CD4-positive, alpha-beta memory T cell (primary cell): Measurements from ENCODE around the gene OSBP2. TPM values are rescaled to one million over a fixed set of nuclear protein-coding genes. Genes with fewer than 3 reads are reported as not detected.
A peak's percentile ranks its signal among the peaks of the same experiment; 100 is the strongest.

ENCODE experiments used
- CTCF ChIA-PET: fragments of 350-600 bp; sonication (Branson Sonifier 250); formaldehyde crosslinking; loops from one replicate; lab custom pipeline; 2021; ENCODE audit warnings: inconsistent platforms; ENCODE audit not compliant: partially characterized antibody; lab: Charles Lee
- POLR2A ChIA-PET: fragments of 350-600 bp; sonication (Branson Sonifier 250); formaldehyde crosslinking; loops from one replicate; lab custom pipeline; 2021; ENCODE audit not compliant: partially characterized antibody; lab: Charles Lee
- DNase-seq, 5 donors: peaks; one replicate each; pipeline versions ENCODE4 v3.0.0 to v3.0.0-alpha.2; 2020 to 2022; ENCODE audit warnings: mixed read lengths in 1 of 5
- H3K27ac ChIP-seq: one replicate; pipeline ENCODE4 v1.7.0; 2013; ENCODE audit warnings: low read depth, low read length
- H3K27me3 ChIP-seq: 2 replicates; pipeline ENCODE4 v1.7.0; 2013; ENCODE audit warnings: mild to moderate bottlenecking, low read length, moderate library complexity; ENCODE audit not compliant: insufficient read depth
- H3K36me3 ChIP-seq: 2 replicates; pipeline ENCODE4 v1.7.0; 2013; ENCODE audit warnings: mild to moderate bottlenecking, low read length, moderate library complexity; ENCODE audit not compliant: insufficient read depth
- H3K4me1 ChIP-seq: 2 replicates; pipeline ENCODE4 v1.7.0; 2013; ENCODE audit warnings: mild to moderate bottlenecking, low read length, moderate library complexity; ENCODE audit not compliant: insufficient read depth
- H3K4me3 ChIP-seq, 2 donors: one replicate each; pipeline ENCODE4 v1.7.0; 2013; ENCODE audit warnings: low read length in 2 of 2, mild to moderate bottlenecking in 1 of 2
- H3K9me3 ChIP-seq, 2 donors: one replicate each; pipeline ENCODE4 v1.7.0; 2013; ENCODE audit warnings: low read length in 2 of 2, control low read depth in 1 of 2; ENCODE audit not compliant: control insufficient read depth in 1 of 2
- H3K27ac Mint-ChIP-seq, 7 donors: one replicate each; pipeline ENCODE4 v1.8.0; 2020 to 2021; ENCODE audit warnings: mixed read lengths in 7 of 7, mild to moderate bottlenecking in 6 of 7, inconsistent platforms in 3 of 7, moderate library complexity in 3 of 7
- H3K27me3 Mint-ChIP-seq, 2 donors: one replicate each; pipeline ENCODE4 v1.8.0; 2020 to 2021; ENCODE audit warnings: mixed read lengths in 2 of 2
- H3K36me3 Mint-ChIP-seq, 2 donors: one replicate each; pipeline ENCODE4 v1.8.0; 2020 to 2021; ENCODE audit warnings: mixed read lengths in 2 of 2, inconsistent platforms in 1 of 2, mild to moderate bottlenecking in 1 of 2
- H3K4me1 Mint-ChIP-seq, 4 donors: one replicate each; pipeline ENCODE4 v1.8.0; 2020 to 2021; ENCODE audit warnings: mixed read lengths in 4 of 4, mild to moderate bottlenecking in 1 of 4
- H3K4me3 Mint-ChIP-seq, 8 donors: one replicate each; pipeline ENCODE4 v1.8.0; 2020 to 2021; ENCODE audit warnings: mixed read lengths in 8 of 8, mild to moderate bottlenecking in 7 of 8, moderate library complexity in 6 of 8, inconsistent platforms in 3 of 8
- H3K9me3 Mint-ChIP-seq, 8 donors: one replicate each; pipeline ENCODE4 v1.8.0; 2020 to 2021; ENCODE audit warnings: mixed read lengths in 8 of 8, mild to moderate bottlenecking in 5 of 8, inconsistent platforms in 3 of 8, moderate library complexity in 1 of 8
- intact Hi-C: fragments of 100-400 bp; cut with micrococcal nuclease; formaldehyde crosslinking; loops from one replicate; pipeline ENCODE4 v1.15.1; 2023
- polyA plus RNA-seq, 2 donors: library from polyadenylated mRNA; unstranded; fragments of 300-500 nt; fragmentation: Illumina TruSeq; gene quantifications; one replicate each; pipeline ENCODE4 v1.2.3, GENCODE V29; 2021
- total RNA-seq, 2 experiments: library from RNA; stranded (reverse); gene quantifications; one replicate each; pipeline ENCODE4 v1.2.3, GENCODE V29; 2021

The OSBP2 gene
- total and polyA plus RNA-seq, 4 experiments from 2014 or later: 0.39 to 1.3 (median 0.74) TPM

GRCh38 chr22:30652852-30653251 is 41.8 kb upstream of the OSBP2 start:
- Mint-ChIP-seq H3K36me3 (peaks cover 4 to 7% of the 10 kb centered on the region in 2 donors), H3K27me3 (no peaks in the 10 kb centered on the region), H3K4me3 (no peak overlapping the region), H3K27ac (peak overlapping the region in 1 of 7 donors; percentile 29), H3K4me1 (peaks cover 4 to 22% (median 10%) of the 10 kb centered on the region in 4 donors), H3K9me3 (no peaks in the 10 kb centered on the region)
- Histone ChIP-seq H3K36me3 (no peaks in the 10 kb centered on the region), H3K4me3 (no peak overlapping the region), H3K27ac (no peak overlapping the region), H3K4me1 (peaks cover 9% of the 10 kb centered on the region), H3K9me3 (no peaks in the 10 kb centered on the region), H3K27me3 (no peaks in the 10 kb centered on the region)
- DNase-seq: no peak
- ChIA-PET POLR2A (no interaction called here), CTCF (no interaction called here)
- intact Hi-C loops: no loop called here

GRCh38 chr22:30654361-30654760 is 40.3 kb upstream of the OSBP2 start:
- ChIA-PET POLR2A (interaction anchor here (0.9 kb wide), 1 partner anchor 13 kb away, joined by 3 read pairs; the partner anchor contains the start of gene DUSP18), CTCF (no interaction called here)
- no peak for DNase-seq
- no peaks in the 10 kb centered on the region for H3K36me3 ChIP-seq
- H3K27me3 ChIP-seq: no peaks in the 10 kb centered on the region
- Mint-ChIP-seq H3K27me3 (no peaks in the 10 kb centered on the region), H3K36me3 (peaks cover 9 to 15% of the 10 kb centered on the region in 2 donors), H3K4me3 (no peak overlapping the region), H3K4me1 (peaks cover 0 to 17% (median 7%) of the 10 kb centered on the region in 4 donors), H3K9me3 (no peaks in the 10 kb centered on the region), H3K27ac (no peak overlapping the region)
- H3K4me1 ChIP-seq: peaks cover 4% of the 10 kb centered on the region
- intact Hi-C loops: no loop called here
- H3K9me3 ChIP-seq: no peaks in the 10 kb centered on the region
- no peak overlapping the region for H3K4me3 ChIP-seq
- H3K27ac ChIP-seq: no peak overlapping the region

GRCh38 chr22:30655532-30655931 is 39.1 kb upstream of the OSBP2 start:
- Mint-ChIP-seq H3K36me3 (peaks cover 17 to 25% of the 10 kb centered on the region in 2 donors), H3K27me3 (no peaks in the 10 kb centered on the region), H3K9me3 (no peaks in the 10 kb centered on the region), H3K4me1 (peaks cover 0 to 16% (median 4%) of the 10 kb centered on the region in 4 donors), H3K27ac (no peak overlapping the region), H3K4me3 (no peak overlapping the region)
- no peak for DNase-seq
- Histone ChIP-seq H3K36me3 (no peaks in the 10 kb centered on the region), H3K4me3 (no peak overlapping the region), H3K27me3 (no peaks in the 10 kb centered on the region), H3K4me1 (no peaks in the 10 kb centered on the region), H3K9me3 (no peaks in the 10 kb centered on the region), H3K27ac (no peak overlapping the region)
- POLR2A ChIA-PET: interaction anchor here (0.6 kb wide), 2 partner anchors 18 to 264 kb away, joined by 3 read pairs; no protein-coding TSS in a partner anchor
- intact Hi-C loops: no loop called here
- CTCF ChIA-PET: no interaction called here

DNA sequence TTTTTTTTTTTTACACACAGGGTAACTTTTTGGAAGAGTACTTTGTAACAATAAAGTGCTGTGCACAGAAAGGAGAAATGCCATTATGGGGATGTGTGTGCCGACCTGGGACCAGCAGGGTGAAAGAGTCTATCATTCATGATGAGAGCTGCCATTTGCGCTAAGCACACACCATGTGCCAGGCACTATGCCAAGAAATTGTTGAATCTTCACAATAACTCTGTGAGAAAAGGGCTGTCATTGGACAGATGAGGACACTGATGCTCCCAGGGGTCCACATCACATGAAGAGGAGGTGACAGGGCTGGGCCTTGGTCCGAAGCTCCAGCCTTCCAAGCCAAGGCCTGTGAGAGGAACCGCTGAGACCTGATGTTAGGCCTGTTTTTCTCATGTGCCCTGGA is 32.6 kb upstream of the OSBP2 start:
- ChIA-PET POLR2A (no interaction called here), CTCF (interaction anchor here (1.2 kb wide), 1 partner anchor 28 kb away, joined by 6 read pairs; no protein-coding TSS in a partner anchor)
- Histone ChIP-seq H3K27ac (no peak overlapping the region), H3K27me3 (no peaks in the 10 kb centered on the region), H3K4me1 (peaks cover 6% of the 10 kb centered on the region), H3K4me3 (no peak overlapping the region), H3K36me3 (peaks cover 13% of the 10 kb centered on the region), H3K9me3 (no peaks in the 10 kb centered on the region)
- H3K4me1 Mint-ChIP-seq: peaks cover 12 to 21% (median 19%) of the 10 kb centered on the region in 4 donors
- peak overlapping the region in 2 of 7 donors; percentile 19 to 63 for H3K27ac Mint-ChIP-seq
- no peaks in the 10 kb centered on the region for H3K27me3 Mint-ChIP-seq
- intact Hi-C loops: no loop called here
- DNase-seq: no peak
- no peak overlapping the region for H3K4me3 Mint-ChIP-seq
- peaks cover 45 to 50% of the 10 kb centered on the region in 2 donors for H3K36me3 Mint-ChIP-seq
- H3K9me3 Mint-ChIP-seq: no peaks in the 10 kb centered on the region

- ChIA-PET CTCF (no interaction called here), POLR2A (interaction anchor here (1.5 kb wide), 1 partner anchor 15 kb away, joined by 3 read pairs; no protein-coding TSS in a partner anchor)
- DNase-seq: no peak
- Histone ChIP-seq H3K4me1 (peaks cover 13% of the 10 kb centered on the region), H3K4me3 (no peak overlapping the region), H3K27ac (no peak overlapping the region), H3K9me3 (no peaks in the 10 kb centered on the region), H3K36me3 (peaks cover 13% of the 10 kb centered on the region), H3K27me3 (no peaks in the 10 kb centered on the region)
- Mint-ChIP-seq H3K27ac (peak overlapping the region in 1 of 7 donors; percentile 50), H3K27me3 (no peaks in the 10 kb centered on the region), H3K9me3 (peaks cover 0 to 3% (median 0%) of the 10 kb centered on the region in 8 donors), H3K4me3 (peak overlapping the region in 3 of 8 donors; percentile 14 to 27 (median 20)), H3K4me1 (peaks cover 16 to 28% (median 24%) of the 10 kb centered on the region in 4 donors), H3K36me3 (peaks cover 39 to 42% of the 10 kb centered on the region in 2 donors)
- intact Hi-C loops: no loop called here
Measured at GRCh38 chr22:30664798-30665197, 29.9 kb upstream of the OSBP2 start.

DNA sequence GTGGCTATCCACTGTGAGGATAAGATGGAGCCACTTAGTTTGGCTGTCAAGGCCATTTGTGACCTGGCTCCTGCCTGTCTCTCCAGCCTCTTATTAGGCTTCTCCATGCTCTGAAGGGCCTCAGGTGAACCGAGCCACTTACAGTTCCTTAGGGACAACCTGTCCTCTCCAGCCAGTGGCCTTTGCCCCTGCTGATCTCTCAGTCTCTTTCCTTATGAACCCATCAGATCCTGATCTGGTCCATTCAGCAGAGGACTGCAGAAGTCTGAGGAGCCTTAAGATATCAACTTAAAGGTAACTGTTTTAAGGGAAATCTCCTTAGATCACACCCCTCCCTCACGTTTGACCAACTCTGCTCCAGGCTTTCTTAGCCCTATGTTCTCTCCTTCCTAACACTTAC is 29.4 kb upstream of the OSBP2 start:
- peak overlapping the region in 2 of 7 donors; percentile 23 to 27 for H3K27ac Mint-ChIP-seq
- no peak overlapping the region for H3K4me3 Mint-ChIP-seq
- intact Hi-C loops: no loop called here
- Histone ChIP-seq H3K27me3 (no peaks in the 10 kb centered on the region), H3K27ac (no peak overlapping the region), H3K4me3 (no peak overlapping the region), H3K4me1 (peaks cover 13% of the 10 kb centered on the region), H3K9me3 (no peaks in the 10 kb centered on the region), H3K36me3 (peaks cover 13% of the 10 kb centered on the region)
- ChIA-PET CTCF (no interaction called here), POLR2A (interaction anchor here (1.5 kb wide), 1 partner anchor 15 kb away, joined by 3 read pairs; no protein-coding TSS in a partner anchor)
- H3K27me3 Mint-ChIP-seq: no peaks in the 10 kb centered on the region
- peaks cover 34 to 40% of the 10 kb centered on the region in 2 donors for H3K36me3 Mint-ChIP-seq
- H3K9me3 Mint-ChIP-seq: peaks cover 0 to 3% (median 0%) of the 10 kb centered on the region in 8 donors
- DNase-seq: no peak
- H3K4me1 Mint-ChIP-seq: peaks cover 16 to 28% (median 23%) of the 10 kb centered on the region in 4 donors

GRCh38 chr22:30665786-30666185 is 28.9 kb upstream of the OSBP2 start:
- Mint-ChIP-seq H3K9me3 (peaks cover 0 to 3% (median 0%) of the 10 kb centered on the region in 8 donors), H3K4me3 (peak overlapping the region in 5 of 8 donors; percentile 69 to 98 (median 95)), H3K36me3 (peaks cover 31 to 34% of the 10 kb centered on the region in 2 donors), H3K4me1 (peaks cover 16 to 28% (median 22%) of the 10 kb centered on the region in 4 donors), H3K27ac (peak overlapping the region in 1 of 7 donors; percentile 29), H3K27me3 (no peaks in the 10 kb centered on the region)
- ChIA-PET CTCF (interaction anchor here (0.7 to 3.4 kb wide), 2 partner anchors 31 to 1602 kb away, joined by 4 to 19 read pairs; partner anchors contain the start of gene SLC35E4), POLR2A (interaction anchor here (3.2 kb wide), 1 partner anchor 31 kb away, joined by 24 read pairs; the partner anchor contains the start of gene SLC35E4)
- no peak for DNase-seq
- peaks cover 13% of the 10 kb centered on the region for H3K36me3 ChIP-seq
- H3K4me1 ChIP-seq: peaks cover 13% of the 10 kb centered on the region
- H3K27ac ChIP-seq: no peak overlapping the region
- H3K27me3 ChIP-seq: no peaks in the 10 kb centered on the region
- intact Hi-C loops: no loop called here
- no peaks in the 10 kb centered on the region for H3K9me3 ChIP-seq
- H3K4me3 ChIP-seq: no peak overlapping the region
